ENCODE data around the gene PGS1.
A peak's percentile ranks its signal among the peaks of the same experiment; 100 is the strongest.

Gene PGS1

DNA sequence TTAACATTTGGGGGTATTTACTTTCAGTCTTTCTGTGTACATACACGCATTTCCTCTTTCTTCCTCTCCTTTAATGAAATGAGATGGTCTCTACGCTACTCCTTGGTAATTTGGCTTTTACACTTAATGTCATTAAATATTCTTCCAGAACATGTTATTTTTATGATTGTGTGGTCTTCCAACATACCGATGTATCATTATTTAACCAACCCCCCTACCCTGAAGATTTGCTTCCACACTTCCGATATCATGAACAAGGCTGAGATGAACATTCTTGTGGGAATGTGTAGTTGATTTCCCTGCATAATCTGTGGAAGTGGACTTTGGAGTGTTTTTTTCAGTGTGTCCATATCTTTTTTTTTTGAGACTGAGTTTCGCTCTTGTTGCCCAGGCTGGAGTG lies 2.3 kb upstream of the PGS1 start:
- TF ChIP-seq, protein P1, sequence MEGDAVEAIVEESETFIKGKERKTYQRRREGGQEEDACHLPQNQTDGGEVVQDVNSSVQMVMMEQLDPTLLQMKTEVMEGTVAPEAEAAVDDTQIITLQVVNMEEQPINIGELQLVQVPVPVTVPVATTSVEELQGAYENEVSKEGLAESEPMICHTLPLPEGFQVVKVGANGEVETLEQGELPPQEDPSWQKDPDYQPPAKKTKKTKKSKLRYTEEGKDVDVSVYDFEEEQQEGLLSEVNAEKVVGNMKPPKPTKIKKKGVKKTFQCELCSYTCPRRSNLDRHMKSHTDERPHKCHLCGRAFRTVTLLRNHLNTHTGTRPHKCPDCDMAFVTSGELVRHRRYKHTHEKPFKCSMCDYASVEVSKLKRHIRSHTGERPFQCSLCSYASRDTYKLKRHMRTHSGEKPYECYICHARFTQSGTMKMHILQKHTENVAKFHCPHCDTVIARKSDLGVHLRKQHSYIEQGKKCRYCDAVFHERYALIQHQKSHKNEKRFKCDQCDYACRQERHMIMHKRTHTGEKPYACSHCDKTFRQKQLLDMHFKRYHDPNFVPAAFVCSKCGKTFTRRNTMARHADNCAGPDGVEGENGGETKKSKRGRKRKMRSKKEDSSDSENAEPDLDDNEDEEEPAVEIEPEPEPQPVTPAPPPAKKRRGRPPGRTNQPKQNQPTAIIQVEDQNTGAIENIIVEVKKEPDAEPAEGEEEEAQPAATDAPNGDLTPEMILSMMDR (IDR thresholded peaks at IDR 0.05; ENCODE audit: low read depth, low read length) = no peak
- TF ChIP-seq POLR2A (IDR thresholded peaks at IDR 0.05; ENCODE audit: extremely low read depth, insufficient read length) (no peak), MYC (IDR thresholded peaks at IDR 0.05; ENCODE audit: low read depth, low read length) (no peak)
- TF ChIP-seq, protein P2, sequence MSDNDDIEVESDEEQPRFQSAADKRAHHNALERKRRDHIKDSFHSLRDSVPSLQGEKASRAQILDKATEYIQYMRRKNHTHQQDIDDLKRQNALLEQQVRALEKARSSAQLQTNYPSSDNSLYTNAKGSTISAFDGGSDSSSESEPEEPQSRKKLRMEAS (IDR thresholded peaks at IDR 0.05; ENCODE audit: low read depth, low read length) = no peak
- no peak for DNase-seq (ENCODE audit: low read depth)
- H3K4me3 ChIP-seq (ENCODE audit: low read depth, low read length) = no peak overlapping the region

DNA sequence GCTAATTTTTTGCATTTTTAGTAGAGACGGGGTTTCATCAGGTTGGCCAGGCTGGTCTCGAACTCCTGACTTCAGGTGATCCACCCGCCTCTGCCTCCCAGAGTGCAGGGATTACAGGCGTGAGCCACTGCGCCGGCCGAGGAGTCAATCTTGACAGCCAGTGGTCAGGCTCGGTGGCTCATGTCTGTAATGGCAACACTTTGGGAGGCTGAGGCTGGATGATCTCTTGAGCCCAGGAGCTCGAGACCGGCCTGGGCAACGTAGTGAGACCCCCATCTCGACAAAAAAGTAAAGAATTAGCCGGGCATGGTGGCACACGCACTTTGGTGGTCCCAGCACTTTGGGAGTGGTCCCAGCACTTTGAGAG lies 608 bp upstream of the PGS1 start:
- no peak for DNase-seq (ENCODE audit: low read depth)
- H3K4me3 ChIP-seq (ENCODE audit: low read depth, low read length) = no peak overlapping the region
- TF ChIP-seq, protein P1 (IDR thresholded peaks at IDR 0.05; ENCODE audit: low read depth, low read length) = no peak
- TF ChIP-seq, protein P2 (IDR thresholded peaks at IDR 0.05; ENCODE audit: low read depth, low read length) = no peak
- no peak for TF ChIP-seq POLR2A (IDR thresholded peaks at IDR 0.05; ENCODE audit: extremely low read depth, insufficient read length)
- TF ChIP-seq MYC (IDR thresholded peaks at IDR 0.05; ENCODE audit: low read depth, low read length) = no peak

DNA sequence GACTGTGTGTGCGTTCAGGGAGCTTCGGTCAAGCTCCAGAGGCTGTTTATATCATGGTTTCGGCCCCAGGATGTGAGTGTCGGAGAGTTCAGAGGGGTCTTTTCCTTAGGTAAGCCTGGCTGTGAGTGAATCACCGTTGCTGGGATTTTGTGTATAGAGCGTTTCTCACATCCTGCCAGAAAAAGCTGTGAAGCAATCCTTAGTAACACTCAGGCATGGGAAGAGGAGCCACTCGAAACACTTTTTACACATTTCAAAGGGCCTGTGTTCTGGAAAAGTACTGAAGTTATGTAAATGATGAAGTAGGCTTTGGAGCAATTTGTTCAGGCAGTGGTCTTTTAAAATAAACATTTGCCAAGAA lies 662 bp downstream of the PGS1 start:
- TF ChIP-seq, protein P2 (IDR thresholded peaks at IDR 0.05; ENCODE audit: low read depth, low read length) = no peak
- TF ChIP-seq, protein P1 (IDR thresholded peaks at IDR 0.05; ENCODE audit: low read depth, low read length) = no peak
- TF ChIP-seq MYC (IDR thresholded peaks at IDR 0.05; ENCODE audit: low read depth, low read length) = no peak
- no peak for TF ChIP-seq POLR2A (IDR thresholded peaks at IDR 0.05; ENCODE audit: extremely low read depth, insufficient read length)
- peak overlapping the region; percentile 81 for H3K4me3 ChIP-seq (ENCODE audit: low read depth, low read length)
- peak; percentile 55 for DNase-seq (ENCODE audit: low read depth)

DNA sequence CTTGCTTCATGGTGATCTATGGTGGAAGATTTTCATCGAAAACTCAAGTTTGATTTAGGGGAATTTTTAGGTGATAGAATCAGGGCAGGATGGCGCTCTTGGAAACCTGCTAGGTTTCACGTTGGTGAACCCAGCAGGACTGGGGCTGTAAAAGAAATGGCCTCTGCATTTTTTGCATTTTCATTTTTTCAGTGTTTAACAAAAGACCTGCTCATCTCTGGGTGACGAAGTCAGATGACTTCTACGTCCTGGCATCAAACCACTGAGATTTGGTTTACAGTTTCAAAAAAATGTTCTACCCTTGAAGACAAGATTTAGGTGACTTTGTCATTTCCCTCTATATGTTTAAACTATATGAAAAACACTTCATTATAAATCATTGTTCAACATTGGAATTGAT lies 1.9 kb downstream of the PGS1 start:
- H3K4me3 ChIP-seq (ENCODE audit: low read depth, low read length) = peak overlapping the region; percentile 81
- DNase-seq (ENCODE audit: low read depth) = no peak
- TF ChIP-seq, protein P1 (IDR thresholded peaks at IDR 0.05; ENCODE audit: low read depth, low read length) = no peak
- TF ChIP-seq MYC (IDR thresholded peaks at IDR 0.05; ENCODE audit: low read depth, low read length) = no peak
- TF ChIP-seq, protein P2 (IDR thresholded peaks at IDR 0.05; ENCODE audit: low read depth, low read length) = no peak

DNA sequence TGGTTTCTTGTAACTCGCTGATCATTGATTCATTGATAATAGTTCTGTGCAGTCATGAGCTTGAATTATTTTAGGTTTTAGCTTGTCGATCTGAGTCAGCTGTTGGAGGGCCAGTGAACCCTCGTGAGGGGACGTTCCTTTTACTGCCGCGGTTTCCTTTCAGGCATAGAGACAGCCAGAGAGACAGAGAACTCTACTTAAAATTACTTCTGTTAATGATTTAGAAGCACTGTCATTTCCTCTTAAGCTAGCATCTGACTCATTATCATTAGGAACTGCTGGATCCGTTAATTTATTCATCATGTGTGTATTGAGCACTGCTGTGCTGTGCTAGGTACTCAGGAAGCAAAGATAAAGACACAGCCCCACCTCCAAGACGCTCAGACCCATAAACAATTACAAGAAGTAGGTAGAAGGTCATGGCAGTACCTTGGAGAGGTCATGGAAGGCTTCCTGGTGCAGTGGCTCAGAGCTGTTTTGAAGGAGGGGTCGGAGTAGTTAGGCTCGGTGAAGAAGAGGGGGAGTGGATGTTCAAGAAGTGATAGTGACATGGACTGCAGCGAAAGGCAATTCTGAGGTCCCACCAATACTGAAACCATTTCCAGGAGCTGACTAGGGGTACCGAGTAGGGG lies 3.3 kb downstream of the PGS1 start:
- TF ChIP-seq, protein P1 (IDR thresholded peaks at IDR 0.05; ENCODE audit: low read depth, low read length) = no peak
- TF ChIP-seq POLR2A (IDR thresholded peaks at IDR 0.05; ENCODE audit: extremely low read depth, insufficient read length) (no peak), MYC (IDR thresholded peaks at IDR 0.05; ENCODE audit: low read depth, low read length) (no peak)
- TF ChIP-seq, protein P2 (IDR thresholded peaks at IDR 0.05; ENCODE audit: low read depth, low read length) = no peak
- peak overlapping the region; percentile 55 for H3K4me3 ChIP-seq (ENCODE audit: low read depth, low read length)
- DNase-seq (ENCODE audit: low read depth) = peak; percentile 60
